Measurements from ENCODE around the gene NCKAP5. TPM values are rescaled to one million over a fixed set of nuclear protein-coding genes. Genes with fewer than 3 reads are reported as not detected.

Gene NCKAP5
- total and polyA plus RNA-seq, 7 donors: 0.03 to 1.2 (median 0.22) TPM

DNA sequence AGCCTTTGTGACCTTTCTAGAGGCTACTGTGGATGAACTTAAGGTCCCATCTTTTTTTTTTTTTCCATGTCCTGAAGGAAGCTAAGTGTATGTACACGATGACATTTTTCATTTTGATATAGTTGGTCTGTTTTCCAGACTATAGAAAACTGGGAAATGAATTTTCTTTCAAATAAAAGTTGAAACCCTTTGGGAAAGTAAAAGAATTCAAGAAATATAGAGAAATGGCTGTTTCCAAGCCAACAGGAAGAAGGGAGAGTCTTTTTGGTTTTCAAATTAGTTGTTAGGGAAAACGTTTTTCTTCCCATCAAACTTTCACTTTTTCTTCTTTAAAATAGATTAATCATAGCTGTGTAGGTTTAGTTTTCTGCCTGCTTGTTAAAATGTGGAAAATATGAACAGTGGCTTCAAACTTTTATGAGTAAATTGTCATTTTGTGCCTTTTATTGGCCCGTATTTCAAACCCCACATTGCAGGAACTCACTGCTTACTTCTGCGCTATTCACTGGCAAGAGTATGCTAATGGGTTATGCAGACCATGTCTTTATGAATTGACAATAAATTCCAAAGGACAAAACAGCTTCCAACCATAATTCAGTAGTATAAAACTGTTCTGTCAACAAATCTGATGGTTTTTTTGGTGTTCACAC is 870.6 kb downstream of the NCKAP5 start:
- no peak for ATAC-seq
- intact Hi-C loops (cut with DNase I): no loop called here
- TF ChIP-seq, protein P1, sequence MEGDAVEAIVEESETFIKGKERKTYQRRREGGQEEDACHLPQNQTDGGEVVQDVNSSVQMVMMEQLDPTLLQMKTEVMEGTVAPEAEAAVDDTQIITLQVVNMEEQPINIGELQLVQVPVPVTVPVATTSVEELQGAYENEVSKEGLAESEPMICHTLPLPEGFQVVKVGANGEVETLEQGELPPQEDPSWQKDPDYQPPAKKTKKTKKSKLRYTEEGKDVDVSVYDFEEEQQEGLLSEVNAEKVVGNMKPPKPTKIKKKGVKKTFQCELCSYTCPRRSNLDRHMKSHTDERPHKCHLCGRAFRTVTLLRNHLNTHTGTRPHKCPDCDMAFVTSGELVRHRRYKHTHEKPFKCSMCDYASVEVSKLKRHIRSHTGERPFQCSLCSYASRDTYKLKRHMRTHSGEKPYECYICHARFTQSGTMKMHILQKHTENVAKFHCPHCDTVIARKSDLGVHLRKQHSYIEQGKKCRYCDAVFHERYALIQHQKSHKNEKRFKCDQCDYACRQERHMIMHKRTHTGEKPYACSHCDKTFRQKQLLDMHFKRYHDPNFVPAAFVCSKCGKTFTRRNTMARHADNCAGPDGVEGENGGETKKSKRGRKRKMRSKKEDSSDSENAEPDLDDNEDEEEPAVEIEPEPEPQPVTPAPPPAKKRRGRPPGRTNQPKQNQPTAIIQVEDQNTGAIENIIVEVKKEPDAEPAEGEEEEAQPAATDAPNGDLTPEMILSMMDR (IDR thresholded peaks at IDR 0.05): no peak
- 44 to 57% (median 50%) methylated on average over 4 of the region's 4 CpGs for WGBS, 3 donors
- Histone ChIP-seq H3K27ac (no peak overlapping the region), H3K9me3 (no peaks in the 10 kb centered on the region), H3K4me1 (no peaks in the 10 kb centered on the region), H3K4me3 (no peak overlapping the region), H3K36me3 (ENCODE audit: insufficient read depth in 1 of 2, low read depth in 1 of 2) (no peaks in the 10 kb centered on the region), H3K27me3 (ENCODE audit: insufficient read depth in 3 of 3, low read length in 2 of 3) (no peaks in the 10 kb centered on the region)
- DNase-seq: no peak

DNA sequence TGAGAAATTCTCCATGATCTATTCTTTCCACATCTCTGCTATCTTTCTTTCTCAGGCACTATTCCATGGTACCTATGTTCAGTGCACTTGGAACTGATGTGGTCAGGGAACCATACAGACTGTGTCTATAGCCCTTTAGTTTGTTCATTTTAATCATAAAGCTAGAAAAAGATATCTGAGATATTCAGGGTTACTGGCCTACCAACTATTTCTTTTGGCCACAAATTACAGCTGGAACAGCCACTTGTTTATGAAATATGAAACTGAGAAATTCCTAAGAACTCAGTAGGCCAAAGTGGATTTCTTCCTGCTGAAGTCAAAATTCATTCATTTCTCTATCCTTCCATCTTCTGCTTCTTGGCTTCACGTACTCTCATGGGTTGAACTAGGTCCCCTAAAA is 875.4 kb downstream of the NCKAP5 start:
- Histone ChIP-seq H3K9me3 (no peaks in the 10 kb centered on the region), H3K4me3 (no peak overlapping the region), H3K27me3 (ENCODE audit: insufficient read depth in 3 of 3, low read length in 2 of 3) (no peaks in the 10 kb centered on the region), H3K4me1 (no peaks in the 10 kb centered on the region), H3K27ac (no peak overlapping the region), H3K36me3 (ENCODE audit: insufficient read depth in 1 of 2, low read depth in 1 of 2) (no peaks in the 10 kb centered on the region)
- DNase-seq: no peak
- no peak for ATAC-seq
- 78 to 94% (median 78%) methylated on average over 1 of the region's 1 CpG for WGBS, 3 donors
- intact Hi-C loops (cut with DNase I): no loop called here
- TF ChIP-seq, protein P1 (IDR thresholded peaks at IDR 0.05): no peak

DNA sequence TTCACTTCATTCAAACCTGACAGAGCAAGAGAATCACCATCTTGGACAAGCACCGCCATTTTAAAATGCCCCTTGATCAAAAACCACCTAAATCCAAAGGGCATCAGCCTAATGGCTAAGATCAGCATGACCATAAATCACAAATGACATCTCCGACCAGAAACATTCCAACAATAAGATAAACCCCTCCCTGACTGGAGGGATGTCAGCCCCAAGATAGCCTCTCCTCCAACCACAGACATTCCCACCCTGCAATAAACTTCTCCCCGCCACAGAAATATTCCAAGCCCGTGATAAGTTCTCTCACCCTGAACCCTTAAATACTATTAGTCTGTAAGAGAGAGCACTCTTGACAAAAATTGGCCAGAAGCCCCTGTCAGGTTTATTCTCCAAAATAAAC is 876.7 kb downstream of the NCKAP5 start:
- intact Hi-C loops (cut with DNase I): no loop called here
- ATAC-seq: no peak
- Histone ChIP-seq H3K4me3 (no peak overlapping the region), H3K36me3 (ENCODE audit: insufficient read depth in 1 of 2, low read depth in 1 of 2) (no peaks in the 10 kb centered on the region), H3K9me3 (no peaks in the 10 kb centered on the region), H3K4me1 (no peaks in the 10 kb centered on the region), H3K27ac (no peak overlapping the region), H3K27me3 (ENCODE audit: insufficient read depth in 3 of 3, low read length in 2 of 3) (no peaks in the 10 kb centered on the region)
- WGBS, 3 donors: 94 to 95% (median 94%) methylated on average over 4 of the region's 4 CpGs
- TF ChIP-seq, protein P1 (IDR thresholded peaks at IDR 0.05): no peak
- DNase-seq: no peak

DNA sequence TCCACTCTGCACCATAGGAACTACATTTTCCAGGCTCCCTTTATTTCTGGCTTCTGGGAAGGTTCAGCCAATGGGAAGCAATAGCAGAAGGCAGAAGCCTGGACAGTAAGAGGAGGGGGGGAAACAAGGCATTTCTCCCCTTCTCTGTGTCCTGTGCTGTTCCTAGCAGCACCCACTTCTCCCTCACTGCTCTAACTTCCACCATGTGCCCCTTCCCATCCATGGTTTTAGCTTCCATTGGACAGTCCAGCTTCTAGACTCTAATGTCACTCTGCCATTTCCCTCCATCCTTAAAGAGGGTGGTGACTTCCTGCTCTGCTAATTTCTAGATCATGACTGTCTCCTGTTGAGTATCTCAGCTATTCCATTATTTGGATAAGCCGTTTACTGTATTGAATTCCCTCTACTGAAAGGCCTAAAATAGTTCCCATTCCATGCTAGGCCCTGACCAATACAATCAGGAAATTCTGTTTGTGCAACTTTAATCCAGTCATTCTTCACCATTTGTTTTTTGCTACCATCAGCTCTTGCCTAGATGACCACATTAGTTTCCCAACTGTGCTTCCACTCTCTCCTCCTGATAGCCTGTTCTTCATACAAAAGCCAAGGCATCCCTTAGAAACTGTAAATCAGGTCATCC is 877.5 kb downstream of the NCKAP5 start:
- DNase-seq: no peak
- H3K36me3 ChIP-seq (ENCODE audit: insufficient read depth in 1 of 2, low read depth in 1 of 2): no peaks in the 10 kb centered on the region
- H3K27me3 ChIP-seq (ENCODE audit: insufficient read depth in 3 of 3, low read length in 2 of 3): no peaks in the 10 kb centered on the region
- H3K9me3 ChIP-seq: no peaks in the 10 kb centered on the region
- TF ChIP-seq, protein P1 (IDR thresholded peaks at IDR 0.05): no peak
- no peak overlapping the region for H3K27ac ChIP-seq
- WGBS, 3 donors: 50 to 55% (median 54%) methylated on average over 1 of the region's 1 CpG
- ATAC-seq: no peak
- no peaks in the 10 kb centered on the region for H3K4me1 ChIP-seq
- intact Hi-C loops (cut with DNase I): no loop called here
- H3K4me3 ChIP-seq: no peak overlapping the region
